Panc1 (cell line): ENCODE measurements around the gene POLA1. TPM values are rescaled to one million over a fixed set of nuclear protein-coding genes. Genes with fewer than 3 reads are reported as not detected.

Experiments
- ATAC-seq: fragments of 200-7000 bp; cut with Tn5 transposase; 2 replicates; pipeline ENCODE4 v1.9.1; 2020; ENCODE audit warnings: mild to moderate bottlenecking, moderate library complexity
- BruUV-seq: library from RNA; stranded (reverse); fragments of 400-500 nt; replicated peaks from 2 replicates; lab custom pipeline; 2021; lab: Mats Ljungman, UMichigan
- CTCF ChIA-PET: fragments of 300-600 bp; sonication (Branson Sonifier 250); formaldehyde crosslinking; loops from one replicate; lab custom pipeline; 2022; ENCODE audit warnings: antibody characterized with exemption; lab: Charles Lee
- POLR2A ChIA-PET: fragments of 300-600 bp; sonication (Branson Sonifier 250); formaldehyde crosslinking; loops from one replicate; lab custom pipeline; 2022; ENCODE audit warnings: antibody characterized with exemption; lab: Charles Lee
- DNase-seq: peaks from one replicate; pipeline ENCODE4 v3.0.0-alpha.2; 2010; ENCODE audit warnings: low read depth, low spot score
- H3K27ac ChIP-seq: 2 replicates; pipeline ENCODE4 v1.5.1; 2011; ENCODE audit warnings: mild to moderate bottlenecking, low read length, inconsistent platforms
- H3K27me3 ChIP-seq: fragments of 200-500 bp; sonication (Bioruptor generic); 2 replicates; pipeline ENCODE4 v1.6.0; 2014; ENCODE audit warnings: low read length, inconsistent platforms; ENCODE audit not compliant: control insufficient read depth, insufficient read depth
- H3K36me3 ChIP-seq: fragments of 200-500 bp; sonication (Bioruptor generic); 2 replicates; pipeline ENCODE4 v1.5.1; 2014; ENCODE audit warnings: inconsistent platforms, mild to moderate bottlenecking, low read length, moderate library complexity; ENCODE audit not compliant: control insufficient read depth, insufficient read depth
- H3K4me1 ChIP-seq: 2 replicates; pipeline ENCODE4 v1.5.1; 2011; ENCODE audit warnings: inconsistent platforms, mild to moderate bottlenecking, low read length, moderate library complexity; ENCODE audit not compliant: control insufficient read depth, insufficient read depth
- H3K4me3 ChIP-seq, 2 experiments: 2 replicates each; pipeline ENCODE4 v1.5.1; 2011 to 2012; ENCODE audit warnings: low read depth in 2 of 2, low read length in 2 of 2, mild to moderate bottlenecking in 2 of 2, inconsistent platforms in 1 of 2, moderate library complexity in 1 of 2
- H3K9me3 ChIP-seq: fragments of 200-500 bp; sonication (Bioruptor generic); 2 replicates; pipeline ENCODE4 v1.5.1; 2014; ENCODE audit warnings: low read depth, mild to moderate bottlenecking, inconsistent platforms, low read length, moderate library complexity; ENCODE audit not compliant: control insufficient read depth, insufficient read depth
- CTCF ChIP-seq: fragments of 450-650 bp; IDR thresholded peaks from 2 replicates; pipeline ENCODE4 v1.5.1; 2017; ENCODE audit warnings: mild to moderate bottlenecking
- POLR2AphosphoS5 ChIP-seq: IDR thresholded peaks from 2 replicates; pipeline ENCODE4 v1.6.1; 2012; ENCODE audit warnings: mild to moderate bottlenecking, low read depth, low read length, moderate library complexity
- REST ChIP-seq, 2 experiments: IDR thresholded peaks; 2 replicates each; pipeline ENCODE4 v1.6.1; 2011 to 2012; ENCODE audit warnings: low read depth in 2 of 2, control low read depth in 1 of 2, low read length in 1 of 2, mild to moderate bottlenecking in 1 of 2, moderate library complexity in 1 of 2; ENCODE audit not compliant: insufficient read depth in 1 of 2
- SIN3A ChIP-seq: IDR thresholded peaks from 2 replicates; pipeline ENCODE4 v1.6.1; 2012; ENCODE audit warnings: low read depth, mild to moderate bottlenecking, low read length, moderate library complexity, borderline replicate concordance; ENCODE audit not compliant: insufficient read depth
- TCF7L2 ChIP-seq: IDR thresholded peaks from 2 replicates; pipeline ENCODE4 v1.6.1; 2011; ENCODE audit warnings: mild to moderate bottlenecking, low read depth, low read length, inconsistent platforms
- in situ Hi-C: cut with HindIII; loops from 2 replicates; pipeline ENCODE4 v1.10.0; 2016; ENCODE audit warnings: low sequenced_read_pairs, low pct_unique_long_range_greater_than_20kb
- intact Hi-C: fragments of 100-400 bp; cut with micrococcal nuclease; formaldehyde crosslinking; loops from one replicate; pipeline ENCODE4 v1.10.0; 2022; ENCODE audit not compliant: unreplicated experiment
- total RNA-seq: library from RNA; stranded (reverse); gene quantifications from one replicate; pipeline ENCODE4 v1.2.1, GENCODE V29; 2021; ENCODE audit not compliant: unreplicated experiment

Gene POLA1
- total RNA-seq, 1 experiment from 2014 or later, result 10.5 TPM

- no TSS peak for BruUV-seq
- ATAC-seq, result no peak
- in situ Hi-C loops (no loop called here), intact Hi-C loops (no loop called here)
- Histone ChIP-seq H3K36me3 (no peaks in the 10 kb centered on the region), H3K27me3 (no peaks in the 10 kb centered on the region), H3K9me3 (no peaks in the 10 kb centered on the region), H3K4me3 (no peak overlapping the region), H3K4me1 (no peaks in the 10 kb centered on the region), H3K27ac (no peak overlapping the region)
- POLR2A ChIA-PET, result no interaction called here
- no peak for TF ChIP-seq TCF7L2
- no peak for TF ChIP-seq SIN3A
- no peak for TF ChIP-seq REST (IDR thresholded peaks at IDR 0.05; ENCODE audit: insufficient read depth in 1 of 2, low read depth in 2 of 2, low read length in 1 of 2)
- TF ChIP-seq CTCF, result no peak
- no peak for TF ChIP-seq POLR2AphosphoS5
- CTCF ChIA-PET, result no interaction called here
- DNase-seq, result no peak
Measured at GRCh38 chrX:24789047-24789446, 95.3 kb downstream of the POLA1 start.

- Histone ChIP-seq H3K27ac (no peak overlapping the region), H3K27me3 (no peaks in the 10 kb centered on the region), H3K9me3 (no peaks in the 10 kb centered on the region), H3K4me3 (no peak overlapping the region), H3K36me3 (no peaks in the 10 kb centered on the region), H3K4me1 (no peaks in the 10 kb centered on the region)
- intact Hi-C loops, result no loop called here
- CTCF ChIA-PET, result no interaction called here
- no TSS peak for BruUV-seq
- ATAC-seq (no peak), DNase-seq (no peak)
- no peak for TF ChIP-seq POLR2AphosphoS5
- in situ Hi-C loops, result no loop called here
- POLR2A ChIA-PET, result no interaction called here
Measured at GRCh38 chrX:24790166-24790565, 96.4 kb downstream of the POLA1 start.

- TF ChIP-seq REST (IDR thresholded peaks at IDR 0.05; ENCODE audit: insufficient read depth in 1 of 2, low read depth in 2 of 2, low read length in 1 of 2) (no peak), POLR2AphosphoS5 (no peak), SIN3A (no peak), TCF7L2 (no peak), CTCF (no peak)
- H3K4me3 ChIP-seq, result no peak overlapping the region
- no peak overlapping the region for H3K27ac ChIP-seq
- intact Hi-C loops, result no loop called here
- ChIA-PET CTCF (no interaction called here), POLR2A (no interaction called here)
- H3K27me3 ChIP-seq, result no peaks in the 10 kb centered on the region
- H3K9me3 ChIP-seq, result no peaks in the 10 kb centered on the region
- in situ Hi-C loops, result no loop called here
- DNase-seq (no peak), ATAC-seq (no peak)
- no peaks in the 10 kb centered on the region for H3K36me3 ChIP-seq
- no peaks in the 10 kb centered on the region for H3K4me1 ChIP-seq
- no TSS peak for BruUV-seq
Measured at GRCh38 chrX:24796204-24796603, 102.5 kb downstream of the POLA1 start.
